Heart right ventricle (tissue), 16 donors: ENCODE results near the gene ATXN2L. TPM values are rescaled to one million over a fixed set of nuclear protein-coding genes. Genes with fewer than 3 reads are reported as not detected.

Source experiments
- ATAC-seq, 8 donors: fragments of 200-7000 bp; cut with Tn5 transposase; one replicate each; pipeline ENCODE4 v1.9.1; 2020; ENCODE audit warnings: mild to moderate bottlenecking in 8 of 8, moderate library complexity in 8 of 8, moderate number of reproducible peaks in 1 of 8
- DNase-seq, 2 donors: peaks; one replicate each; pipeline ENCODE4 v3.0.0-alpha.2; 2020
- H3K27ac ChIP-seq, 10 donors: fragments of 200-600 bp; sonication (generic) in 2 of 10; one replicate each; pipeline versions ENCODE4 v1.5.0 to v1.8.0; 2020 to 2022; ENCODE audit warnings: mild to moderate bottlenecking in 3 of 10
- H3K27me3 ChIP-seq, 7 donors: fragments of 200-600 bp; one replicate each; pipeline ENCODE4 v1.8.0; 2021 to 2022; ENCODE audit warnings: mild to moderate bottlenecking in 2 of 7
- H3K36me3 ChIP-seq, 9 donors: fragments of 200-600 bp; sonication (generic) in 1 of 9; one replicate each; pipeline versions ENCODE4 v1.5.0 to v1.8.0; 2020 to 2022; ENCODE audit warnings: mild to moderate bottlenecking in 2 of 9
- H3K4me1 ChIP-seq, 9 donors: fragments of 200-600 bp; sonication (generic) in 1 of 9; one replicate each; pipeline versions ENCODE4 v1.5.0 to v1.8.0; 2020 to 2022; ENCODE audit warnings: mild to moderate bottlenecking in 4 of 9
- H3K4me3 ChIP-seq, 10 donors: fragments of 200-600 bp; sonication (generic) in 2 of 10; one replicate each; pipeline versions ENCODE4 v1.5.0 to v1.8.0; 2020 to 2022; ENCODE audit warnings: mild to moderate bottlenecking in 7 of 10, moderate library complexity in 2 of 10
- H3K9me3 ChIP-seq, 11 donors: fragments of 200-600 bp in 10 of 11; sonication (generic) in 2 of 11; one replicate each; pipeline versions ENCODE4 v1.5.0 to v1.8.0; 2013 to 2022; ENCODE audit warnings: mild to moderate bottlenecking in 2 of 11, control low read depth in 1 of 11, moderate library complexity in 1 of 11
- WGBS, 2 donors: extraction: QIAGEN DNeasy Blood & Tissue Kit; methylation state at CpG; one replicate each; pipeline ENCODE4 v1.1.7; 2013; ENCODE audit warnings: inconsistent platforms in 1 of 2; 5-methylcytosine and 5-hydroxymethylcytosine counted together
- intact Hi-C, 10 donors: fragments of 100-400 bp; cut with DNase I; formaldehyde crosslinking; loops; one replicate each; pipeline versions ENCODE4 v1.11.1 to v1.14.2; 2022
- polyA plus RNA-seq, 2 donors: library from polyadenylated mRNA; stranded (reverse); fragments of 200-250 nt; gene quantifications; one replicate each; pipeline ENCODE4 v1.2.3, GENCODE V29; 2013
- total RNA-seq, 10 donors: library from RNA; stranded (reverse); fragmentation: NEBNext Ultra II Directional in 3 of 10; extraction: Animal tissue kit (Norgen Biotek cat#: 25700) in 3 of 10; gene quantifications; one replicate each; pipeline versions ENCODE4 v1.2.1 to v1.2.4, GENCODE V29; 2021 to 2023
- TF ChIP-seq, protein P1 (sequence below), 9 donors: fragments of 200-600 bp; sonication (generic) in 2 of 9; IDR thresholded peaks; one replicate each; pipeline versions ENCODE4 v1.5.0 to v1.8.0; 2021 to 2022; ENCODE audit warnings: antibody characterized with exemption in 9 of 9, mild to moderate bottlenecking in 5 of 9, moderate library complexity in 1 of 9
- donor health status: Arrhythmogenic right ventricular cardiomyopathy.
- donor health status: ischemic (EF 13 %, LVEDD 7.1; RV severe dilation, severe dysfunction).
- donor health status: healthy with polysubstance abuse.
- donor health status: DM: no; HTN: yes; CAD: no.
- donor health status: DM: no; HTN: no; CAD: no.
- donor health status: ischemic (EF 25% LVEDD 6.9; RV normal size, moderate dysfunction).
- donor health status: ischemic (EF 25% LVEDD 5.7; RV mildly dilated, moderate dysfunction).
- donor health status: healthy.
- donor health status: DM: yes; HTN: yes; CAD: no.
- donor health status: Ischemic cardiomyopathy.
- donor health status: ischemic (EF 35%, LVEDD 5.7; RV mildly dilated, moderate dysfunction).
- donor health status: nonischemic (EF 11% LVEDD 7.7; RV severe dilation, severe dysfunction).
- donor health status: DM: yes; HTN: yes; CAD: no.
- donor health status: PGD.
- donor health status: ischemic (EF 29% LVEDD 5.4; RV normal size, mild dysfunction).
- donor health status: nonischemic (EF 23%, LVEDD 6.1; RV moderate dilation, normal function).

ATXN2L gene
- total and polyA plus RNA-seq, 12 donors = 36.0 to 99.9 (median 45.9) TPM

DNA sequence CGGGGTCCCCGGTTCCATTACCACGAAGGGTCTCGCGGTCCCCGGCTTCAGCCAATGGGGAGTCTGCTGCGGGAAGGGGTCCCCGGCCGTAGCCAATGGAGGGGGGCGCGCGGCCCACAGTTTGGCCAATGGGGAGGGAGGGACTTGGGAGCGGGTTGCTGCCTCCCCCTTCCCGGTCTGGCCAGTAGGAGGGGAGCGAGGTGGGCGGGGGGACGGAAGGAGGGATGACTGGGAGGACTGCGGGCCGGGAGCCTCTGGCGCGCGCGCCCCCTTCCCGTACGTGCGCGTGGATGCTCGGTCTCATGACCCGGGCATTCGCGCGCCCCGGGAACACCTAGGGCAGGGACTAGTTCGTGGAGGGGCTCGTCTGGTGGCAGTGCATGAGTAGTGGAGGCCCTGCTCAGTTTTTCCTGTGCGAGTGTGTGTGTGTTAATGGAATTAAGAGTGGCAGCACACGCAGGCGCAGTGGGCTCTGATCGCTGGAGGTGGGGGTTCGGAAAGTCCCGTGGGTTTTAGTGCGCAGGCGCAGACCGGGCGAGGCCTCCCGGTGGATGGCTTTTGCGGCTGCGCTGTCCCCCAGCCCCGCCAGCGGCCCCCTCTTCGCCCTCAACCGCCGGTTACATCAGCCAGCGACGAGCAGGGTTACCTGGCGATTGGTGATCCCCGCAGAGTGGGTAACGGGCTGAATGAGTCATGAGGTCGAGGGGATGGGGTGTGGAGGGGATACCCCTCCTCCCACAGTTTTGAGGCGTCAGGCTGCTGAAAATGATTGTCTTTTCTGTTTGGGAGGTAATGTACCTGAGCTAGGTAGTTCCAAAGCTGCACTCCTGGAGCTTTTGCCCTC is 1.3 kb downstream of the ATXN2L start:
- intact Hi-C loops = loop anchor here in 6 of 10 donors (1.0 to 10.0 kb wide), 8 partner anchors 22 to 123 kb away; partner anchors contain the start of genes RABEP2 (in 2 of the 6), TUFM (in 2 of the 6), CD19 (in 1 of the 6) and SH2B1 (in 1 of the 6)
- Histone ChIP-seq H3K4me3 (peak overlapping the region; percentile 79 to 100 (median 100)), H3K9me3 (no peaks in the 10 kb centered on the region), H3K4me1 (peaks cover 8 to 34% (median 23%) of the 10 kb centered on the region in 9 donors), H3K27me3 (no peaks in the 10 kb centered on the region), H3K27ac (peak overlapping the region; percentile 92 to 100 (median 100)), H3K36me3 (peaks cover 0 to 50% (median 27%) of the 10 kb centered on the region in 9 donors)
- peak; percentile 92 to 97 (median 95) for ATAC-seq
- DNase-seq = peak; percentile 97 to 99
- WGBS, 2 donors = 0% methylated on average over 58 to 59 of the region's 60 CpGs
- TF ChIP-seq, protein P1, sequence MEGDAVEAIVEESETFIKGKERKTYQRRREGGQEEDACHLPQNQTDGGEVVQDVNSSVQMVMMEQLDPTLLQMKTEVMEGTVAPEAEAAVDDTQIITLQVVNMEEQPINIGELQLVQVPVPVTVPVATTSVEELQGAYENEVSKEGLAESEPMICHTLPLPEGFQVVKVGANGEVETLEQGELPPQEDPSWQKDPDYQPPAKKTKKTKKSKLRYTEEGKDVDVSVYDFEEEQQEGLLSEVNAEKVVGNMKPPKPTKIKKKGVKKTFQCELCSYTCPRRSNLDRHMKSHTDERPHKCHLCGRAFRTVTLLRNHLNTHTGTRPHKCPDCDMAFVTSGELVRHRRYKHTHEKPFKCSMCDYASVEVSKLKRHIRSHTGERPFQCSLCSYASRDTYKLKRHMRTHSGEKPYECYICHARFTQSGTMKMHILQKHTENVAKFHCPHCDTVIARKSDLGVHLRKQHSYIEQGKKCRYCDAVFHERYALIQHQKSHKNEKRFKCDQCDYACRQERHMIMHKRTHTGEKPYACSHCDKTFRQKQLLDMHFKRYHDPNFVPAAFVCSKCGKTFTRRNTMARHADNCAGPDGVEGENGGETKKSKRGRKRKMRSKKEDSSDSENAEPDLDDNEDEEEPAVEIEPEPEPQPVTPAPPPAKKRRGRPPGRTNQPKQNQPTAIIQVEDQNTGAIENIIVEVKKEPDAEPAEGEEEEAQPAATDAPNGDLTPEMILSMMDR (IDR thresholded peaks at IDR 0.05) = peak in 7 of 9 donors; percentile 24 to 49 (median 39)

GRCh38 chr16:28824717-28824973 is 1.8 kb downstream of the ATXN2L start:
- H3K9me3 ChIP-seq = no peaks in the 10 kb centered on the region
- H3K36me3 ChIP-seq = peaks cover 0 to 52% (median 32%) of the 10 kb centered on the region in 9 donors
- no peaks in the 10 kb centered on the region for H3K27me3 ChIP-seq
- H3K4me1 ChIP-seq = peaks cover 8 to 34% (median 23%) of the 10 kb centered on the region in 9 donors
- TF ChIP-seq, protein P1 (IDR thresholded peaks at IDR 0.05) = no peak
- DNase-seq (no peak), ATAC-seq (no peak)
- H3K4me3 ChIP-seq = peak overlapping the region; percentile 79 to 100 (median 100)
- H3K27ac ChIP-seq = peak overlapping the region; percentile 92 to 100 (median 100)
- intact Hi-C loops = loop anchor here in 6 of 10 donors (1.0 to 10.0 kb wide), 7 partner anchors 22 to 123 kb away; partner anchors contain the start of genes RABEP2 (in 2 of the 6), TUFM (in 2 of the 6), CD19 (in 1 of the 6) and SH2B1 (in 1 of the 6)
- 35 to 42% methylated on average over 5 of the region's 5 CpGs for WGBS, 2 donors

DNA sequence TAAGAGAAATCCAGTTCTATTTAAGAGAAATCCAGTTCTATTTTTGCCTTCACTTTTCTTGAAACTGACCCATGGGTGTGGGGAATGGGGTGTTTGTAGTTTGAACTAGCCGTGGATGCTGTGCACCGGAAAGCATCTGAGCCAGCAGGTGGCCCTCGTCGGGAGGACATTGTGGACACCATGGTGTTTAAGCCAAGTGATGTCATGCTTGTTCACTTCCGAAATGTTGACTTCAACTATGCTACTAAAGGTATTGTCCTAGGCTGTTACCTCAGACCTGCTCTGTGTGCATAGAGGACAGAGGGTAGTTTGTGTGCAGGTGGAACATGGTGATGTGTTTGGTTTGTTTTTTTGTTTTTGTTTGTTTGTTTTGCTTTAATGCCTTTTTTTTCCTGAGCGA is 3.3 kb downstream of the ATXN2L start:
- DNase-seq (no peak), ATAC-seq (no peak)
- no peaks in the 10 kb centered on the region for H3K9me3 ChIP-seq
- TF ChIP-seq, protein P1 (IDR thresholded peaks at IDR 0.05) = peak in 2 of 9 donors; percentile 13 to 15
- H3K27ac ChIP-seq = no peak overlapping the region
- H3K4me3 ChIP-seq = no peak overlapping the region
- H3K27me3 ChIP-seq = no peaks in the 10 kb centered on the region
- intact Hi-C loops = loop anchor here in 3 of 10 donors (1.0 to 10.0 kb wide), 3 partner anchors 17 to 109 kb away; partner anchors contain the start of gene CD19 (in 1 of the 3)
- peaks cover 2 to 64% (median 46%) of the 10 kb centered on the region in 9 donors for H3K36me3 ChIP-seq
- WGBS, 2 donors = 40 to 46% methylated on average over 6 of the region's 6 CpGs
- peaks cover 8 to 31% (median 23%) of the 10 kb centered on the region in 9 donors for H3K4me1 ChIP-seq

DNA sequence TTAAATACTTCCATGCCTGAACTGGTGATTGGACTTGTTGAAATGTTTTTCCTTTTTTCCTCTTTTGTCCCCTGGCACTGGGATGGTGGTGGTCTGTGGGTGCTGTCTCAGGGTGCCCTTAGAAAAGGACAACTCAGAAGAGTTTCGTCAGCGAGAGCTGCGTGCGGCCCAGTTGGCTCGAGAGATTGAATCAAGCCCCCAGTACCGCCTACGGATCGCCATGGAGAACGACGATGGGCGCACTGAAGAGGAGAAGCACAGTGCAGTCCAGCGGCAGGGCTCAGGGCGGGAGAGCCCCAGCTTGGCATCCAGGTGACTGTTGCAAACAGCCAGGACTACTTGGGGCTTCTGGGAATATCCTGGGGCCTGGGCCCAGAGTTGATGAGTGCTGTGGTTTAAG is 6.9 kb downstream of the ATXN2L start:
- intact Hi-C loops = loop anchor here in 1 of 10 donors (10.0 kb wide), 1 partner anchor 105 kb away; the partner anchor contains the start of gene CD19
- Histone ChIP-seq H3K4me3 (no peak overlapping the region), H3K36me3 (peaks cover 20 to 100% (median 82%) of the 10 kb centered on the region in 9 donors), H3K9me3 (no peaks in the 10 kb centered on the region), H3K27me3 (no peaks in the 10 kb centered on the region), H3K4me1 (peaks cover 6 to 19% (median 14%) of the 10 kb centered on the region in 9 donors), H3K27ac (no peak overlapping the region)
- TF ChIP-seq, protein P1 (IDR thresholded peaks at IDR 0.05) = no peak
- WGBS, 2 donors = 94 to 95% methylated on average over 13 of the region's 13 CpGs
- DNase-seq (no peak), ATAC-seq (no peak)
